PFSK-1 (cell line): ENCODE results near the gene APC.

Experiments
- FOXP2 ChIP-seq: optimal IDR thresholded peaks from 2 replicates; pipeline ENCODE3; 2011; ENCODE audit warnings: borderline replicate concordance, control low read depth, inconsistent platforms; ENCODE audit not compliant: insufficient read depth; ENCODE audit errors: extremely low read length, extremely low read depth
- POLR2AphosphoS5 ChIP-seq: IDR thresholded peaks from 2 replicates; pipeline ENCODE4 v1.6.1; 2012; ENCODE audit warnings: low read depth, mild to moderate bottlenecking, control low read depth, low read length, moderate library complexity
- SIN3A ChIP-seq: IDR thresholded peaks from 2 replicates; pipeline ENCODE4 v1.6.1; 2012; ENCODE audit warnings: mild to moderate bottlenecking, low read length, moderate library complexity, borderline replicate concordance; ENCODE audit not compliant: insufficient read depth
- TAF1 ChIP-seq: IDR thresholded peaks from 2 replicates; pipeline ENCODE4 v1.6.1; 2012; ENCODE audit warnings: low read length, control low read depth, borderline replicate concordance; ENCODE audit not compliant: insufficient read depth
- TF ChIP-seq, protein P1 (sequence below), 2 experiments: IDR thresholded peaks; 2 replicates each; pipeline versions ENCODE4 v1.6.1 to v1.8.0; 2011 to 2012; ENCODE audit warnings: low read depth in 2 of 2, low read length in 2 of 2, control low read depth in 1 of 2, inconsistent platforms in 1 of 2, mild to moderate bottlenecking in 1 of 2, moderate library complexity in 1 of 2; ENCODE audit not compliant: insufficient read depth in 1 of 2

Gene APC

DNA sequence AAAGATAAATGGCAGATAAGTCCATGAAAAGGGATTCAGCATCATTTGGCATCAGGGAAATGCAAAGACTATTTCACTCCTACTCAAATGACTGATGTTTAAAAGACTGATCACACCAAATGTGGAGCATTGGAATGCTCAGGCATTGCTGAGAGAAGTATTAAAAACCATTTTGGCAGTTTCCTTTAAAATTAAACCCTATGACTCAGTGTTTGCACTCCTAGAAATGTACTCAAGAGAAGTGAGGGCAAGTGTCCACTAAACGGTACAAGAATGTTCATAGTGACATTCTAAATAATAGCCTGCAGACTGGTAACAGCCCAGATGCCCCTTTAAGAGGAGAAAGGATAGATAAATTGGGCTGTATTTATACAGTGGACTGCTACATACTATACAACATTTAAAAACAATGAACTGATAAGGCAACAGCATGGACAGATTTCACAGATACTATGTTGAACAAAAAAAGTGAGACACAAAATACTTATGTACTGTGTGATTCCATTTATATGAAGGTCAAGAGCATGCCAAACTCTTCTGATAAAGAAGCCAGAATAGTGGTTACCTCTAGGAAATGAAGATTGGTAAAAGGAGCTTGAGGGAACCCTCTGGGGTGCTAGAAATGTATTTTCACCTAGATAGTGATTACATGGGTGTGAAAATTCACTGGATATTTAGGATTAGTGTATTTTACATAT lies 24.6 kb downstream of the APC start:
- no peak for TF ChIP-seq POLR2AphosphoS5
- no peak for TF ChIP-seq SIN3A
- TF ChIP-seq FOXP2: no peak
- TF ChIP-seq, protein P1, sequence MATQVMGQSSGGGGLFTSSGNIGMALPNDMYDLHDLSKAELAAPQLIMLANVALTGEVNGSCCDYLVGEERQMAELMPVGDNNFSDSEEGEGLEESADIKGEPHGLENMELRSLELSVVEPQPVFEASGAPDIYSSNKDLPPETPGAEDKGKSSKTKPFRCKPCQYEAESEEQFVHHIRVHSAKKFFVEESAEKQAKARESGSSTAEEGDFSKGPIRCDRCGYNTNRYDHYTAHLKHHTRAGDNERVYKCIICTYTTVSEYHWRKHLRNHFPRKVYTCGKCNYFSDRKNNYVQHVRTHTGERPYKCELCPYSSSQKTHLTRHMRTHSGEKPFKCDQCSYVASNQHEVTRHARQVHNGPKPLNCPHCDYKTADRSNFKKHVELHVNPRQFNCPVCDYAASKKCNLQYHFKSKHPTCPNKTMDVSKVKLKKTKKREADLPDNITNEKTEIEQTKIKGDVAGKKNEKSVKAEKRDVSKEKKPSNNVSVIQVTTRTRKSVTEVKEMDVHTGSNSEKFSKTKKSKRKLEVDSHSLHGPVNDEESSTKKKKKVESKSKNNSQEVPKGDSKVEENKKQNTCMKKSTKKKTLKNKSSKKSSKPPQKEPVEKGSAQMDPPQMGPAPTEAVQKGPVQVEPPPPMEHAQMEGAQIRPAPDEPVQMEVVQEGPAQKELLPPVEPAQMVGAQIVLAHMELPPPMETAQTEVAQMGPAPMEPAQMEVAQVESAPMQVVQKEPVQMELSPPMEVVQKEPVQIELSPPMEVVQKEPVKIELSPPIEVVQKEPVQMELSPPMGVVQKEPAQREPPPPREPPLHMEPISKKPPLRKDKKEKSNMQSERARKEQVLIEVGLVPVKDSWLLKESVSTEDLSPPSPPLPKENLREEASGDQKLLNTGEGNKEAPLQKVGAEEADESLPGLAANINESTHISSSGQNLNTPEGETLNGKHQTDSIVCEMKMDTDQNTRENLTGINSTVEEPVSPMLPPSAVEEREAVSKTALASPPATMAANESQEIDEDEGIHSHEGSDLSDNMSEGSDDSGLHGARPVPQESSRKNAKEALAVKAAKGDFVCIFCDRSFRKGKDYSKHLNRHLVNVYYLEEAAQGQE (IDR thresholded peaks at IDR 0.05; ENCODE audit: insufficient read depth in 1 of 2, low read depth in 2 of 2, low read length in 2 of 2): no peak
- TF ChIP-seq TAF1: no peak

- TF ChIP-seq TAF1: no peak
- no peak for TF ChIP-seq FOXP2
- TF ChIP-seq, protein P1 (IDR thresholded peaks at IDR 0.05; ENCODE audit: insufficient read depth in 1 of 2, low read depth in 2 of 2, low read length in 2 of 2): no peak
- TF ChIP-seq POLR2AphosphoS5: no peak
- no peak for TF ChIP-seq SIN3A
These were observed 25.5 kb downstream of the APC start for GRCh38 chr5:112763165-112763564.

- TF ChIP-seq, protein P1 (IDR thresholded peaks at IDR 0.05; ENCODE audit: insufficient read depth in 1 of 2, low read depth in 2 of 2, low read length in 2 of 2): no peak
- no peak for TF ChIP-seq SIN3A
- no peak for TF ChIP-seq TAF1
- no peak for TF ChIP-seq POLR2AphosphoS5
- TF ChIP-seq FOXP2: no peak
These were observed 34.4 kb downstream of the APC start for GRCh38 chr5:112772124-112772523.

DNA sequence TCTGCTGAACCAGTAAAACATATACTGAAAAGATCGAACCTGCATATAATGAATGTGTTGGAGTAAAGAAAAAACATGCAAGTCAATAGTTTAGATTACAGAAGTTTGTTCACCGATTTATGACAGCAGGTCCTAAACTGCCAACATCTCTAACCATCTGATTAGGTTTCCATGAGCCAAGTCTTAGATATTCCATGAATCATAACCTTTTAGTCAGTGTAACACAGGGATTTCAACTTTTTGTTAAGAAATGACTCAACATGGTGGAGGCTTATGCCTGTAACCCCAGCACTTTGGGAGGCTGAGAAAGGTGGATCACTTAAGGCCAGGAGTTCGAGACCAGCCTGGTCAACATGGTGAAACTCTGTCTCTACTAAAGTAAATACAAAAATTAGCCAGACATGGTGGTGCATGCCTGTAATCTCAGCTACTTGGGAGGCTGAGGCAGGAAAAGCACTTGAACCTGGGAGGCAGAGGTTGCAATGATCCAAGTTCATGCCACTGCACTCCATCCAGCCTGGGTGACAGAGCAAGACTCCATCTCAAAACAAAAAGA lies 38.7 kb downstream of the APC start:
- TF ChIP-seq SIN3A: no peak
- no peak for TF ChIP-seq TAF1
- no peak for TF ChIP-seq POLR2AphosphoS5
- TF ChIP-seq FOXP2: no peak
- TF ChIP-seq, protein P1 (IDR thresholded peaks at IDR 0.05; ENCODE audit: insufficient read depth in 1 of 2, low read depth in 2 of 2, low read length in 2 of 2): no peak

DNA sequence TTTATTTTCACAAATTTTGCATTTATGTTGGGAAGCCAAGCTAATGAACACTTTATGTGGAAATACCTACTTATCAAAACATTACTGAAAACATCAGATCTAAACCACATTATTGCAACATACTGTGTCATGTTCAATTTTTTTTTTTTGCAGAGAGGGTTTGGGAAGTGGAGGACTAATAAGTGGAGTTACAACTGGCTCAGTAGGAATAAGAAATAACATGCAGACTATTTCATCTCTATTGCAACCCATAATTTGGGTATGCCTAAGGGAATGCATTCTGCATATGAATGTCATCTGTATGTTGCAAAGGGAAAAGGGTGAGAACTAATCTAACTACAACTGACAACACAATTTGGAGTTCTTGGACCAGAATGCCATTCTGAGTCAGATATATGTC lies 41.8 kb downstream of the APC start:
- TF ChIP-seq TAF1: no peak
- TF ChIP-seq, protein P1 (IDR thresholded peaks at IDR 0.05; ENCODE audit: insufficient read depth in 1 of 2, low read depth in 2 of 2, low read length in 2 of 2): no peak
- TF ChIP-seq FOXP2: no peak
- TF ChIP-seq POLR2AphosphoS5: no peak
- no peak for TF ChIP-seq SIN3A
